ENCODE results near the gene DRD4.

The DRD4 gene

DNA sequence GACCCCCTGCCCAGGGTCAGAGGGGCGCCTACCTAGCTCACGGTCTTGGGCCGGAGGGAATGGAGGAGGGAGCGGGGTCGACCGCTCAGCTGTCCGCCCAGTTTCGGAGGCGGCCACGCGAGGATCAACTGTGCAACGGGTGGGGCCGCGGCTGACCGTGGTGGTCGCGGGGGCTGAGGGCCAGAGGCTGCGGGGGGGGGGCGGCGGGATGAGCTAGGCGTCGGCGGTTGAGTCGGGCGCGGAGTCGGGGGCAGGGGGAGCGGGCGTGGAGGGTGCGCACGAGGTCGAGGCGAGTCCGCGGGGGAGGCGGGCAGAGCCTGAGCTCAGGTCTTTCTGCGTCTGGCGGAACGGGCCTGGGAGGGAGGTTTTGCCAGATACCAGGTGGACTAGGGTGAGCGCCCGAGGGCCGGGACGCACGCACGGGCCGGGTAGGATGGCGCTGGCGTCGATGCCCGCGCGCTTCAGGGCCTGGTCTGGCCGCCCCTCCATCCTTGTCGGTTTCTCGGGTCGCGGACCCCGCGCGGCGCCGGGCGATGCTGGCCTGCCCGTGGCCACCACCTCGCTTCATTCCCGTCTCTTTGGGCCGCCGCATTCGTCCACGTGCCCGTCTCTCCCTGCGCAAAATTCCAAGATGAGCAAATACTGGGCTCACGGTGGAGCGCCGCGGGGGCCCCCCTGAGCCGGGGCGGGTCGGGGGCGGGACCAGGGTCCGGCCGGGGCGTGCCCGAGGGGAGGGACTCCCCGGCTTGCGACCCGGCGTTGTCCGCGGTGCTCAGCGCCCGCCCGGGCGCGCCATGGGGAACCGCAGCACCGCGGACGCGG is at the start of gene DRD4:
Gene DRD4 (plus strand): TSS at position 759 of the 822 bp plus-strand sequence. CDS start 36 bp downstream, at position 795.
- H3K27ac Mint-ChIP-seq (ENCODE audit: low read depth): peak within 1 kb of the TSS; percentile 52
- no peak for ATAC-seq (replicated peaks; ENCODE audit: extremely low read depth, poor library complexity, severe bottlenecking)

DNA sequence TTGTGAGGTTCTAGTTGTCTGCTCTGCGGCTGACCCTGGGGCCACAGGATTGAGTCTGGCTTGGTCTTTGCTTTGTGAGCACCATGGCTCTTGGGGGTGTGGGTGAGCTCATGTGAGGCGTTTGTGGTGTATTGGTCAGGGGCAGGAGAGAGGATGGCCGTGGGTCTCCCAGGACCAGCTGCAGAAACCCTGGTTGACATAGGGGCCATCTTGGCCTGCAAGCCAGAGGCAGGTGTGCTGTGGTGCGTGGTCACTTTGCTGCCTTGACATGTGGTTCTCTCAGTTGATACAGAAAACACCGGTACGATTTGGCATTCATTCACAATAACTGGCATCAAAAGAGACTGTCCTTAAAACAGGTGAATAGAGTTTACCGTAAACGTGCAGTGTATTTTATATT is 49.5 kb upstream of the DRD4 start:
- Mint-ChIP-seq H3K9me3 (no peaks in the 10 kb centered on the region), H3K36me3 (ENCODE audit: insufficient read depth) (peaks cover 51% of the 10 kb centered on the region), H3K4me3 (peak overlapping the region; percentile 45), H3K4me1 (peaks cover 28% of the 10 kb centered on the region), H3K27me3 (no peaks in the 10 kb centered on the region), H3K27ac (ENCODE audit: low read depth) (peak overlapping the region; percentile 97)
- ATAC-seq (replicated peaks; ENCODE audit: extremely low read depth, poor library complexity, severe bottlenecking) (no peak), DNase-seq (ENCODE audit: low spot score in 2 of 2) (no peak)

More for the DNA sequence above, at the start of gene DRD4:
- Mint-ChIP-seq H3K4me1 (peaks cover 11% of the 10 kb centered on the region), H3K9me3 (no peaks in the 10 kb centered on the region), H3K27me3 (peaks cover 18% of the 10 kb centered on the region), H3K36me3 (ENCODE audit: insufficient read depth) (peaks cover 5% of the 10 kb centered on the region), H3K4me3 (peak within 1 kb of the TSS; percentile 58)
- DNase-seq (ENCODE audit: low spot score in 2 of 2): no peak

DNA sequence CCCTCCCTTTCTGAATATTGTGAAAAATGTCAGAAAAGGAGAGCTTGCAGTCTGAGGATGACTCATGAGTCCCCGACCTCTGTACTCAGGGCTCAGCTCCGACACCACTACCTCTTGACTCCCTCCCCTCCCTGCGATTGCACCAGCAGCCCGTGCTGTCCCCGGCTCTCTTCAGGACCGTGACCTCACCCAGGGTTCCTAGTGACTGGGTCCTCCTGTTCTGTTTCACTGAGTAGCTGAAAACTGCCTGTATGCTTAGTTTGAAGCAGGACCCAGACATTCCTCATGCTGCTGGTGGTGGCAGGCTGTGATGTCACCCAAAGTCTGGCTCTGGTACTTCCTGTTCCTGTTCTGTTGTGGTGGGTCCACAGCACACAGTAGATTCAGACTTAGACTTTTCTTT is 49.1 kb upstream of the DRD4 start:
- peak overlapping the region; percentile 45 for H3K4me3 Mint-ChIP-seq

DNA sequence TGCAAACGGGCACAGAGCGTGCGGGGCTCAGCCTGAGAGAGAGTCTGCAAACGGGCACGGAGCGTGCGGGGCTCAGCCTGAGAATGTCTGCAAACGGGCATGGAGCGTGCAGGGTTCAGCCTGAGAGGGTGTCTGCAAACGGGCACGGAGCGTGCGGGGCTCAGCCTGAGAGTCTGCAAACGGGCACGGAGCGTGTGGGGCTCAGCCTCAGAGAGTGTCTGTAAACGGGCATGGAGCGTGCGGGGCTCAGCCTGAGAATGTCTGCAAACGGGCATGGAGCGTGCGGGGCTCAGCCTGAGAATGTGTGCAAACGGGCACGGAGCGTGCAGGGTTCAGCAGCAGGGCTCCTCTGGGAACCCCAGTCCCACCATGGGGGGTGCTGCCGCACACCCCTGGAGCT is 47.3 kb upstream of the DRD4 start:
- H3K36me3 Mint-ChIP-seq (ENCODE audit: insufficient read depth): peaks cover 62% of the 10 kb centered on the region
- H3K27me3 Mint-ChIP-seq: no peaks in the 10 kb centered on the region

More for the DNA sequence above, 49.1 kb upstream of the DRD4 start:
- Mint-ChIP-seq H3K4me1 (peaks cover 28% of the 10 kb centered on the region), H3K27me3 (no peaks in the 10 kb centered on the region), H3K27ac (ENCODE audit: low read depth) (peak overlapping the region; percentile 97), H3K36me3 (ENCODE audit: insufficient read depth) (peaks cover 54% of the 10 kb centered on the region), H3K9me3 (no peaks in the 10 kb centered on the region)
- peak; percentile 98 for ATAC-seq (replicated peaks; ENCODE audit: extremely low read depth, poor library complexity, severe bottlenecking)
- peak; percentile 34 to 59 for DNase-seq (ENCODE audit: low spot score in 2 of 2)

DNA sequence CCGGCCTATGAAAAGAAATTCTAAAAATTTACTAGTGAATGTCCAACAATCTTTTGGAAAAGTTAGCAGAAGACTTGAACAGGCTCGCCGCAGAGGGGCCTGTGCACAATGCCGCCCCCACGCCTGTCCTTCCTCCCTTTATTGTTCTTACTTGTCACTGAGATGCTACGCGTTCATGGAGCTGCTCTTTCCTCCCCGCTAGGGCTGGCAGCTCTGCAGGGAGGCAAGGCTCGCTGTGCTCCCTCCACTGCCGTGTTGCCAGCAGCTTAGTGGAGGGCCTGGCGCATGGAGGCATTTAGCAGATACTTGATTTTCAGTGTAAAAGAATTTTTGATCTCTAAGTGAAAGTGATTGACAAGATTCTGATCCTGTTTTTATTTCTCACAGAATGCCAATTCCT is 46.1 kb upstream of the DRD4 start:
- ATAC-seq (replicated peaks; ENCODE audit: extremely low read depth, poor library complexity, severe bottlenecking) (no peak), DNase-seq (ENCODE audit: low spot score in 2 of 2) (no peak)
- Mint-ChIP-seq H3K27ac (ENCODE audit: low read depth) (no peak overlapping the region), H3K4me3 (no peak overlapping the region), H3K36me3 (ENCODE audit: insufficient read depth) (peaks cover 65% of the 10 kb centered on the region), H3K9me3 (no peaks in the 10 kb centered on the region), H3K27me3 (no peaks in the 10 kb centered on the region), H3K4me1 (peaks cover 28% of the 10 kb centered on the region)

More for the DNA sequence above, 47.3 kb upstream of the DRD4 start:
- DNase-seq (ENCODE audit: low spot score in 2 of 2) (no peak), ATAC-seq (replicated peaks; ENCODE audit: extremely low read depth, poor library complexity, severe bottlenecking) (no peak)
- Mint-ChIP-seq H3K9me3 (no peaks in the 10 kb centered on the region), H3K4me1 (peaks cover 28% of the 10 kb centered on the region), H3K27ac (ENCODE audit: low read depth) (peak overlapping the region; percentile 97), H3K4me3 (no peak overlapping the region)

DNA sequence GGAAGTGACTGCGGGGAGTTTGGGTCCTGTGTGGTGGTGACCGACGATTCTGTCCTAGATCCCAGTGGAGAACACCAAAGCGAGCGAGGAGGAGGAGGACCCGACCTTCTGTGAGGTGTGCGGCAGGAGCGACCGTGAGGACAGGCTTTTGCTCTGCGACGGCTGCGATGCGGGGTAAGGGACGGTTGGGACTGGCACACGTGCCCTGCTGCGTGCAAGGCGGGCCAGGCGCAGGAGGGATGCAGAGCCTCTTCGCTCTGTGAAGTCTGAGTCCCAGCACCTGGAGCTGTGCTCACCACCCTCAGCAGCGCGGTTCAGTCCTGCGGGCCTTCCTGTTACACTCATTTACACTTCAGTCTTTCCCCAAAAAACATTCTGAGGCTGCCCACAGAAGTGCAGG is 44.6 kb upstream of the DRD4 start:
- Mint-ChIP-seq H3K4me3 (no peak overlapping the region), H3K27ac (ENCODE audit: low read depth) (no peak overlapping the region), H3K9me3 (no peaks in the 10 kb centered on the region), H3K4me1 (peaks cover 18% of the 10 kb centered on the region), H3K27me3 (no peaks in the 10 kb centered on the region), H3K36me3 (ENCODE audit: insufficient read depth) (peaks cover 69% of the 10 kb centered on the region)
- ATAC-seq (replicated peaks; ENCODE audit: extremely low read depth, poor library complexity, severe bottlenecking): no peak
- DNase-seq (ENCODE audit: low spot score in 2 of 2): no peak

DNA sequence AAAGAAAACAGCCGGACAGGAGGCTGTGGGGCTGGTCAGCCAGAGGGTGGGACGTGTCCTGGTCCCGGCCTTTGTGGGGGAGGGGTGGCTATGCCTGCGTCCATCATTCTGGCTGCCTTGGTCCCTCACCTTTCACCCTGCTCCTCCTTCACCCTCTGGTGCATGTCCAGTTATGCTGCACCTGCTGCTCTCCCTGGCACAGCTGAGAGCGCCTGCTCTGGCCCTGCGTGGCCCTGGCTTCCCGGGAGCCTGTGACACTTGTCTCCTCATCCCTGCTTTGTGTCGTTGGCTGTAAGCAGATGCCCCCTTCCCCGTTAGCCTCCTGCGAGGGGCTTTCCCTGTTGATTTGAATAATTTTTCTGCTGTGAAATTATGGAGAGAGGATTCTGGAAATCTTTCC is 44.2 kb upstream of the DRD4 start:
- Mint-ChIP-seq H3K4me1 (peaks cover 14% of the 10 kb centered on the region), H3K27ac (ENCODE audit: low read depth) (no peak overlapping the region), H3K9me3 (no peaks in the 10 kb centered on the region), H3K27me3 (no peaks in the 10 kb centered on the region), H3K36me3 (ENCODE audit: insufficient read depth) (peaks cover 69% of the 10 kb centered on the region), H3K4me3 (no peak overlapping the region)
- ATAC-seq (replicated peaks; ENCODE audit: extremely low read depth, poor library complexity, severe bottlenecking) (no peak), DNase-seq (ENCODE audit: low spot score in 2 of 2) (no peak)

DNA sequence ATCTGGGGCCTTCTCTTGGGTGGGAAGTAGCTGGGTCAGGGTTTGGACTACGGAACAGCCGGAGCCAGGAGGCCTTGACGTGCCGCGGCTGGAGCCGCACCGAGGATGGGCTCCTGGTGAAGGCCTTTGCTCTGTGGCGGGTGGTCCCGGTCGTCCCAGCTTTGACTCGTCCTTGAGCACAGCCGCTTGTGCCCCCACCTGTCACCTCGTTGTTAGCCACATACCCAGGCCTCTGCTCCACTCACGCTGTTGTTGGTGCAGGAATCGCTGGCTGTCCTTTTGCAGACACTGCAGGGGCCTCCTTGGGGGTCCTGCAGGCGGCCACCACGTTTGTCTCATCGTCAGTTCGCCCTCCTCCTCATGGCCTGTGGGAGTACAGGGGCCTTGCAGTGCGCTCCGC is 43.7 kb upstream of the DRD4 start:
- Mint-ChIP-seq H3K4me1 (peaks cover 10% of the 10 kb centered on the region), H3K27ac (ENCODE audit: low read depth) (no peak overlapping the region), H3K36me3 (ENCODE audit: insufficient read depth) (peaks cover 69% of the 10 kb centered on the region), H3K4me3 (no peak overlapping the region), H3K27me3 (no peaks in the 10 kb centered on the region), H3K9me3 (no peaks in the 10 kb centered on the region)
- ATAC-seq (replicated peaks; ENCODE audit: extremely low read depth, poor library complexity, severe bottlenecking) (no peak), DNase-seq (ENCODE audit: low spot score in 2 of 2) (no peak)

DNA sequence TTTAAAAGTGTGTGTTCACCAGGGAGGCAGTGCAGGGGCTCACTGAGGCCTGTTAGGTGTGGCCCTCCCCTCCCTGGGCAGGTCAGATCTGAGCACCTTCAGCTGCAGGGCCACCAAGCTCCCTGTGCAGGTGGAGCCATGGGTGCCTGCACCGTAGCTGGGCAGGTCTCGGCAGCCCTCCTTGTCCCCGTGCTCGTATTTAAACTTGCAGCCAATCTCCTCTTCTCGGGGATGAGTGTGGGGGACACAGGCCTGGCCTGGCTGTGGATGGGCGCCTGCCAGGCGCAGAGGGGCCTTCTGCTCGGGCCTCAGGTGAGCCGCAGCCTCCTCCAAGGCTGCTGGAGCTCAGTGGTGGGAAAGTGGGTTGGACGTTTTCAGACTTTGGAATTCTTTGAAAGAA is 41.7 kb upstream of the DRD4 start:
- no peaks in the 10 kb centered on the region for H3K9me3 Mint-ChIP-seq
- no peak overlapping the region for H3K27ac Mint-ChIP-seq (ENCODE audit: low read depth)

DNA sequence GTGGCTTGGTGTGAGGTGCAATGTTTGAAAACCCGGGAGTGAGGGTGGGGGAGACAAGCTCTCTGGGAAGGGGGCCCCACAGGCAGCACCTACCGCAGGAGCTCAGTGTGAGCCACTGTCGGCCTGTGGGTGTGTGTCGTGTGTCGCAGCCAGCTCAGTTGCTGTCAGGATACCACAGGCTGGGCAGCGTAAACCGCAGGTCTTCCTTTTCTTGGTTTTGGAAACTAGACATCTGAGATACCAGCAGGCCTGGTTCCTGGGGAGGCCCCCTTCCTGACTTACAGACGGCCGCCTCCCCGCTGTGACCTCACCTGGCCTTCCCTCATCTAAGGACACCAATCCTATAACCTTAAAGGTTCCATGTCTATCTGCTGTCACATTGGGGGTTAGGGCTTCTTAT is 40.7 kb upstream of the DRD4 start:
- H3K27me3 Mint-ChIP-seq: no peaks in the 10 kb centered on the region
- H3K27ac Mint-ChIP-seq (ENCODE audit: low read depth): peak overlapping the region; percentile 35
- ATAC-seq (replicated peaks; ENCODE audit: extremely low read depth, poor library complexity, severe bottlenecking) (no peak), DNase-seq (ENCODE audit: low spot score in 2 of 2) (no peak)
- H3K9me3 Mint-ChIP-seq: no peaks in the 10 kb centered on the region
- H3K4me3 Mint-ChIP-seq: no peak overlapping the region
- H3K36me3 Mint-ChIP-seq (ENCODE audit: insufficient read depth): peaks cover 73% of the 10 kb centered on the region
- no peaks in the 10 kb centered on the region for H3K4me1 Mint-ChIP-seq

More for the DNA sequence above, 41.7 kb upstream of the DRD4 start:
- H3K36me3 Mint-ChIP-seq (ENCODE audit: insufficient read depth): peaks cover 74% of the 10 kb centered on the region
- DNase-seq (ENCODE audit: low spot score in 2 of 2) (no peak), ATAC-seq (replicated peaks; ENCODE audit: extremely low read depth, poor library complexity, severe bottlenecking) (no peak)
- H3K4me1 Mint-ChIP-seq: no peaks in the 10 kb centered on the region
- H3K27me3 Mint-ChIP-seq: no peaks in the 10 kb centered on the region
- no peak overlapping the region for H3K4me3 Mint-ChIP-seq

DNA sequence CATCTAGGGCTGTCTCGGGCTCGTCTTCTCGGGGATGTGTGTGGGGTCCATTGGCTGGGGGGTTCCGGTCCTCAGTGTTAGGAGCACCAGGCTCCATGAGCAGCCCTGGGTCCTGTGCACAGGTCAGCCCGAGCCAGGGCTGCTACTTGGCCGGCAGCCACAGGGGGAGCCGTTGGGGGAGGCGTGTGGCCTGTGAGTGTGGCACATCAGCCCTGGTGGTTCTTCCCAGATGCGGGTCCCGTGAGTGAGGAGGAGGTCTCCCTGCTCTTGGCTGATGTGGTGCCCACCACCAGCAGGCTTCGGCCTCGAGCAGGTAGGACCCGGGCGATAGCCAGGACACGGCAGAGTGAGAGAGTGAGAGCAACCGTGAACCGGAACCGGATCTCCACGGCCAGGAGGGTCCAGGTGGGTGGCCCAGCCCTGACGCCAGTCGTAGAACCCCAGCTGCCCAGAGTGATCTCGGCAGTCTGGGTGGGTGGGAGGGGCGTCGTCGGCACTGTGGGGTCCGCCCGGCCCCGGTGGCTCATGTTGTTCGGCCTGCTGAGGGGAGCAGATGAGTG is 39.8 kb upstream of the DRD4 start:
- Mint-ChIP-seq H3K36me3 (ENCODE audit: insufficient read depth) (peaks cover 74% of the 10 kb centered on the region), H3K27ac (ENCODE audit: low read depth) (peak overlapping the region; percentile 35), H3K4me3 (no peak overlapping the region)

DNA sequence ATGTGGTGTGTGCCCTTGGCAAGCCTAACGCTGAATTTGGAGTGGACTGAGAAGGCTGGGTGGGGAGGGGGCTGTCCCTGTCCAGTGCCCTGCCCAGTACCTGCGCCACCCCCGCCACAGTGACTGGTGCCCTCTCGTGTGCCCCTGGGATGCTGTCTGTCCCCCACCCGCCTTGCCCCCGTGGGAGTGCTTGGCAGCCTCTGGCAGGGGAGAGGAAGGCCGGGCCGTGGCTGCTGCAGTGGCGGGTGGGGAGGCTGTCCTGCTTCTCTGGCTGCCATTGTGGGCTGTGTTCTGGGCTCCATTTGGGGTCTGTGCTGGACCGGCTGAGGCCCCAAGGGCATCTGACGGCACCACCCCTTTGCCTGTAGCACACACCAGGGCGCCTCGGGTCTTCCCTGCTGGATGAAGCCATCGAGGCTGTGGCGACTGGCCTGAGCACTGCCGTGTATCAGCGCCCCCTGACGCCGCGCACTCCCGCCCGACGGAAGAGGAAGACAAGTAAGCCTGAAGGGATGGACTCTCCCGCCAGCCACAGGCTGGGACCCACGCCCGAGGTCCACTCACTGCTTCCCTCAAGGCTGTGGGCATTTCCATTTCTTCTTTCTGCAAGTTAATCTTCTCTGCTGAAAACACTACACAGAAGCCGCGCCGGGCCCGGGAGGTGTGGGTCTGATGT is 38.9 kb upstream of the DRD4 start:
- H3K27ac Mint-ChIP-seq (ENCODE audit: low read depth): peak overlapping the region; percentile 6
- peaks cover 69% of the 10 kb centered on the region for H3K36me3 Mint-ChIP-seq (ENCODE audit: insufficient read depth)
- H3K4me1 Mint-ChIP-seq: no peaks in the 10 kb centered on the region
- H3K27me3 Mint-ChIP-seq: no peaks in the 10 kb centered on the region
- DNase-seq (ENCODE audit: low spot score in 2 of 2) (no peak), ATAC-seq (replicated peaks; ENCODE audit: extremely low read depth, poor library complexity, severe bottlenecking) (no peak)
- H3K9me3 Mint-ChIP-seq: no peaks in the 10 kb centered on the region
- H3K4me3 Mint-ChIP-seq: no peak overlapping the region

More for the DNA sequence above, 39.8 kb upstream of the DRD4 start:
- Mint-ChIP-seq H3K9me3 (no peaks in the 10 kb centered on the region), H3K4me1 (no peaks in the 10 kb centered on the region), H3K27me3 (no peaks in the 10 kb centered on the region)
- DNase-seq (ENCODE audit: low spot score in 2 of 2) (no peak), ATAC-seq (replicated peaks; ENCODE audit: extremely low read depth, poor library complexity, severe bottlenecking) (no peak)
